Measurements from ENCODE around the gene DPYD.

The DPYD gene

DNA sequence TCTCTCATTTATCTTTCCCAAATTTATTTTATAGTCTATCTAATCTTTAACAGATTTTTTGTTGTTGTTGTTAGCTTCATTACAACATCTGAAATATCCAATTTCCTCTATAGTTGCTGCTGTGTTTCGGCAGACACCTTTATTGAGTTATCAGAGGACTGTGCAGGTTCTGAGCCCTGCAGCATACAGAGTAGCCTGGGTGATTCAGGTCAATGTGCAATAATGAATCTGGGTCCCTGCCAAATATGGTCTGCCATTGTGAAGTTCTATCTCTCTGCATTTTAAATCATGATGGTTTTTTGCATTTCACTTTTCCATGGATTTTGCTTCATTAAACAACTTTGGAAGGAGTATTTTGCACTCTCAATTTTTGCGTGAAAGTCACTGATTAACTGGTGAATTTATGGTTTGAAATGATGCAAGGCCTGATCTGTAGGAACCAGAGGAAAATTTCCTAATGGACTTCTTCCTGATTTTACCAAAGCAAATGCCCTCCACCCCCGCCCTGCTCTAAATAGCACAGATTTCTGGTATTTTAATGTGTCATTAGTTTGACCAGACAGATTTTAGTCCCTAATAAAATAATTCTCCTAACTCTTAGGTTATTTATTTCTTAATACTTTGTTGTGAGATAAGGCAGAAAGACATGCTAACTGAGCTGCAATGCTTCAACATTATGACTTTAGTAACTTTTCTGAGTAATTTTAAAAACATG lies 797.0 kb downstream of the DPYD start:
- DNase-seq: peak; percentile 67 to 69

GRCh38 chr1:97120806-97121205 lies 800.0 kb downstream of the DPYD start:
- no peak for DNase-seq

DNA sequence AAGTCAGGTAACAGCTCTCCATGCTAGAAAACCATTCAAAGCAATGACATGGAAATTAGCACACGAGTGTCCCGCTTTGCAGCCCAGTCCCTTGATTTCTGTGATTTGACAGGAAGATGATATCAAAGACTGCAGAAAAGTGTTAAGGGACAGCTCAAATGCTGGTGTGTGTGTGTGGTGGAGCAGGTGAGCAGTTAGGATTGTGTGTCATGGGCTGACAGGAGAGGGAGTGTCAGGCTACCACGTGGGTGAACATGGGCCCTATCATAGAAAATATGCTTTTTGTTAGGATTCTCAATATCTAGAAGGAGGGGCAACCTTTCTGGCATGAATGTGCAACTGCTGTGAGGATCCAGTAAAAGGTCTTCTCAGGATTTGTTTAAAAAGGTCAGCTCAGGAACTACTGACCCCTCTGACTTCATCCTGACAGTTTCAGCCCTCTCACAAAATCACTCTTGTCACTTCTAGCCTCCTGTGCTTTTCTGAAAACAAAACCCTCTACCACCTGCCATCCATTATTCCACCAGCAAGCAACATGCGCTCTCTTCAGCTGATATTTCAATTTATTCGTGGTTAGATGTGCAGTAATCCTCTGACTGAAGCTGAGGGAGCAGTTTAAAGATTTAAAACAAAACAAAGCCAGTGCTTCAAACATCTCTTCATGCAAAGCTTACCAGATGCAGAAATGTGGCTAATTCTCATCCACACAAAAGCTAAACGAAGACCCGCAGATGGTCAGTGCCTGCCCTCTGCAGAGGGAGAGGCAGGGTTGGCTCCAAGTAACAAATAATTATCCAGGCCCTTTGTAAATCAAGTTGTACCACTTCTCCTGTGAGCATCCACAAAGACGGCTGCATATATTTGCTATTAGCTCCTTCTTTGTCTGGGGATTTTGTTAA lies 801.3 kb downstream of the DPYD start:
- DNase-seq: no peak

- no peak for DNase-seq
These were observed 806.0 kb downstream of the DPYD start for GRCh38 chr1:97114842-97115241.

GRCh38 chr1:97112442-97112841 lies 808.4 kb downstream of the DPYD start:
- DNase-seq: no peak

GRCh38 chr1:97108179-97108578 lies 812.7 kb downstream of the DPYD start:
- DNase-seq: no peak

DNA sequence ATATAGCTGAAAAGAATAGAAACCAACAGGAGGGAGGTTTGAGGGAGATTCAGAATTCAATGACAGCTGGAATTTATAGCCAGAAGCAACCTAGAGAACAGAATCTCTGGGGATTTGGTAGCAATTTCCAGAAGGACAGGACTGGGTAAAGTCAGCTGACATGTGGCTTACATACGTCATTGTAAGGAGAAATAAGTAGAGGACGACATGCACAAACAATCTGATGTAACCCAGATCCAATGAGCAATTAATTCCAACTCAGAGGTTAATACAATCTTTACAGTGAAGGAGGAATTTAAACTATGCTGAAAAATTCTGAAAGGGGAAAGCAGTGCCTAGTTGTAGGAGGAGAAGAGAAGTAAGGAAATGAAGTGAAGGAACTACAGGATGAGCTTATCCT lies 815.3 kb downstream of the DPYD start:
- DNase-seq: no peak

DNA sequence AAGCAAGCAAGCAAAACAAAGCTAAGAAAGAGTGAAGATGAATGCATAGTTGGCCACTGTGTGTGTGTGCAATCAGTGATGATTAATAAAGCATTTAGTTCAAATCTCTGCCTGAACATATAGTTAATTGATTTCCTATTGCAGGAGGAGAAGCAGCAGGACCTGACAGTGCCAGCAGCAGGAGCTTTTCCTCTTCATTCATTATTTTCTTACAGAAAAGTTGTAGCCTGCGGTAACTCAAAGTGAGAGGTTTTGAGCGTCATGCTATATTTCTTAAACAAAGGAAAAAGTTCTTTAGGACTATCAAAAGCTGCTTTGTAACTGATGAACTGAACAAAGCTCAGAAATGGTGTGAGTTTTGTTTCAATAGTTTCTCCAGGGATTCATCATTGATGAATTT lies 819.3 kb downstream of the DPYD start:
- no peak for DNase-seq

DNA sequence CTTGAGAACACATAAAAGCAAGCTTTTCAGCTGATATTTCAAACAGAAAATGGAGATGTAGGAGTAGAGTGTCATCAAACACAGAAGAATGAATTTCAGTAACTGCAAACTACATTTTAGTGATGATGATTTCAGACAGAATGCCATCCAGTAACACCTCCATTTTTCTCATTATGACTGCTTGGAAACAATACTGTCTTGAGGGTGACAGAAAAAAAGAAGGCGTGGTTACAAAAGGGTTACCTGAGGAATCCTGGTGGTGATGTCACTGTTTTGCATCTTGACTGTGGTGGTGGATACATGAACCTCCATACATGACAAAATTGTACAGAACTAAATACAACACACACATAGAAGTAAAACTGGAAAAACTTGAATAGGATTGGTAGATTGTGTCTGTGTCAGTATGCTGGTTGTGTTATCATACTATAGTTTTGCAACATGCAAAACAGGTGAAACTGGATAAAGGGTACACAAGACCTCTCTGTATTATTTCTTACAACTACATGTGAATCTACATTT lies 823.4 kb downstream of the DPYD start:
- no peak for DNase-seq

DNA sequence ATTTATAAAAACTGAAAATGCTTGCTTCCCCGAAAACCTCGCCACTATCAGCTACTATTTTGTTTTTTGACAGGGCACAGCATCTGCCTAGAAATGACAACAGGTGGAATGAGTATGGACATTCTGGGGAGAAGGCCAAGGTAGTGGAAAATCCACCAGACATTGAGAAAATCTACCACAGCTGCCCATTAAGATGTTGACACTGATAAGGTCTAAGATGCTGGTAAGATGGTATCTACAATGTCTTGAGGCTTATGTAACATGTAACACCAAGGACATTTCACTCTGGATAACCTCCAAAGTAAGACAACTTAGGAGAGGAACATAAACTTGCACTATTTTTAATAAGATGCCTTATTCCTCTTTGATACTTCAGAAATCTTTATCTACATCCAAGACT lies 825.1 kb downstream of the DPYD start:
- no peak for DNase-seq

DNA sequence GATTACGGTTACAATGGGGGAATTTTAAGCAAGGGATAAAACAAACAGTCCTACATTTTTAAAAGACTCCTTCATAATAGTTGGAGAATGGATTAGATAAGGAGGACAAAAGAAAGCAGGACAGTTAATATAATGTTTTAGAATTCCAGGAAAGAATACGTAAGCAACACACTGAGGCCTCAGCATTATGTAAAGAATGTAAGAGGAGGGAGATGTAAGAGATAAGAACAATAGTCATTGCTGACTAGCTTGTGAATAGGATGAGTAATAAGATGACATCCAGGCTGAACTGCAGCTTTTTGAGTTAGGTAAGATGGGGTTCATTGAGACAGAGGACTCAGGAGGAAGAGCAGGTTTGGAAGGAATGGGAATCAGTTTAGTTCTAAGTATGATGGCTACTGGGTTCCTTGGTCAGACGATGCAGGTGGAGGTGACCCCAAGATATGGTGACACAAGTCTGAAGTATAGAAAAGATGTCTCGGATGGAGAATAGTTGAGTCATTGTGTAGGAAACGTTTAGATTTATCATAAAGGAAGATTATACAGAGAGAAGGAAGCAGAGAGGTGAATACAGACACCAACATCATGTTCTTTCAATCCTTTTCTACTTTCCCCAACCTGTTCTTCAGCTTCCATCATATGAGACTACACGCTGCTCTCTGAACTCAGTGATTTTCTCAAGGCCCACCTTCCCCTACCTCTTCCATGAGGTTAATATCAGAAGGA lies 826.4 kb downstream of the DPYD start:
- no peak for DNase-seq

DNA sequence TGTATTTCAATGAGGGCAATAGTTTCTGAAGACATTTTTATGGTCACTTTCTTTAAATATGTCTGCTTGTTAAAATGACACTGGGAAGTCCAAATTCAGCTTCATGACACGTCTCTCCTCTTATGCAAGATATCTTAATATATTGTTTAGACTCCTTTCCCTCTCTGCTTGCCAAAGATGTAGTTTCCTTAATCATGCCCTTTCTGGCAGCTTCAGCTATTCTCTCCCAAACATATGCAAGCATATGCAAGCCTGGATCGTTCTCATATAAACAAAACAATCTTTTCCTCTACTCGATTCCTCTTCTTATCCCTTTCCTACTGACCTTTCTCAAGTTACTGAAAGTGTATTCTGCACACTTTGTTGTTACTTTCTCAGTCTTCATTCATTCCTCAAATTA lies 827.1 kb downstream of the DPYD start:
- no peak for DNase-seq

DNA sequence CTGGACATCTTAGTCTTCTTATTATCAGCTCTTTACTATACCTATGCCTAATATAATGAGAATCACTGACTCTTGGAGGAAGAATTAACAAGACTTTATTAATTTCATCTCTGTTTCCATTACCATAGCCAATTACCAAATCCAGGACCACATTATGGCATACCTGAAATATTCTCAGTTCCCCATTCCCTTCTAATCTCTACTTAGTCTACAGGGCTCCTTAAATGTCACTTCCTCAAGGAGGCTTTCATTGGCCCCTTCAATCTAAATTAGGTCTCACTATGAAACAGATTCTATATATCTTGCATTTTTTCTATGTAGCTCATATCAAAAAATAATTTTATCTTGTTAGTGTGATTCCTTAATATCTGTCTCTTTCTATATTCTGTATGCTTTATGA lies 828.0 kb downstream of the DPYD start:
- DNase-seq: no peak

- no peak for DNase-seq
These were observed 829.2 kb downstream of the DPYD start for GRCh38 chr1:97091679-97092078.

GRCh38 chr1:97091263-97091662 lies 829.6 kb downstream of the DPYD start:
- DNase-seq: no peak

DNA sequence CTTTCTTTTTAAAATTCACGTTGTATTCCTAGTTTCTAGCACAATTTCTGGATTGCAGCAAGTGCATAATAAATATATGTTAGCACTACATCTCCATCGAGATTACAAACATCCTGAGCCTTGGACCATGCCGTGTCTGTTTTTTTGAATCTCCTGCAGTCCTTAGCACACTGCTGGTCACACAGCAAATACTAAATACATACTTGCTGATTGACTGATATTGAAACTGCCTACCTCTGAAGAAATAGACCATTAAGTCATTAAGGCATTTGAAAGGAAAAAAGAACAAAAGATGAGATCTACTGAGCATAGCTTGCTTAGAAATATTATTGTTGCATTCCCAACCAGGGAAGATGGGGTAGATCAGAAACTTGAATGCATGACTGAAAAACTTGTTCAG lies 830.1 kb downstream of the DPYD start:
- no peak for DNase-seq

GRCh38 chr1:97089173-97089572 lies 831.7 kb downstream of the DPYD start:
- no peak for DNase-seq

DNA sequence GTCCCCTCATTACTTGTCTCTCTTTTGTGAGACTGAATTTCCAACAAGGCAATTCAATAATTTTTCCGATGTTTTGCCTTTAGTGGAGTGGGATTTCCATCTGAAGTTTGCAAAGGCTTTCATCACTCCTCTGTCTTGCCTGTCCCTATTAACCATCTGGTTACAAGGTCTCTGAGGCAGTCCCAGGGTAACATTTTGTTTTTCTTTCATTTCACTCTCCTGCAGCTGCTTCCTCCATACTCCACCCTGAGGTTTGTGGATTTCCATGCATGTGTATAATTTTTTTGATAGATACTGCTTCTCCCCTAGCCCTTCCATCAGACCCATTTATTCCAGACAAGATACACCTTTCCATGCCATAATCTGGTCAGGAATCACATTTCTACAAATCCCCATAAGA lies 832.4 kb downstream of the DPYD start:
- no peak for DNase-seq

GRCh38 chr1:97084546-97084945 lies 836.3 kb downstream of the DPYD start:
- DNase-seq: no peak

DNA sequence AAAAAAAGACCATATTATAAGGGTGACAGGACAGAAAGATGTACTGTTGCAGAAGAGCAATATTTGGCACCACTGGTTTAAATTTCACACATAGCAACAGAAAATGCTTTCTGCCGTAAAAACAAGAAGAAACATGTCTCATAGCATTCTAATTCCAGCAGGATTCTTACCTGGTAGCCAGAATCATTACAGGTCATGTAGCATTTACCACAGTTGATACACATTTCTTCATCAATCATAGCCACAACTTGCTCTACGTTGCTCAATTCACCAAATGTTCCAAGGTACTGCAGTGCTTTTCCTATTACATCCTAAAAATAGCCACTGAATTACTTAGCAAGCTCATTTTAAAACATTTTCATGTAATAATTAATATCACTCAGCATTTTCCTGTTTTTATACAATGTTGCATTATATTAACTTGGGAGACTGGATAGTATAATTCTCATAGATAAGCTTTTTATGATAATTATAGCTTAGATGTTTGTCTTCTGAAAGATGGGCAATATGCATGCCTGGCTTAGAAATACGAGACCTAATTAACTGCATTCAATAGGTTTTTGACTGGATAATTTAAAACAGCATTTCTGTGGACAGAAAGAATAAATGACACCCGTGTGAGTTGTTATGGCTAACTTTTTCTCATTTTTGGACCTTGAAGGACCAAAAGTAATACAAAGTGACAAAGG lies 838.5 kb downstream of the DPYD start:
- DNase-seq: no peak

GRCh38 chr1:97078872-97079271 lies 842.0 kb downstream of the DPYD start:
- DNase-seq: no peak

DNA sequence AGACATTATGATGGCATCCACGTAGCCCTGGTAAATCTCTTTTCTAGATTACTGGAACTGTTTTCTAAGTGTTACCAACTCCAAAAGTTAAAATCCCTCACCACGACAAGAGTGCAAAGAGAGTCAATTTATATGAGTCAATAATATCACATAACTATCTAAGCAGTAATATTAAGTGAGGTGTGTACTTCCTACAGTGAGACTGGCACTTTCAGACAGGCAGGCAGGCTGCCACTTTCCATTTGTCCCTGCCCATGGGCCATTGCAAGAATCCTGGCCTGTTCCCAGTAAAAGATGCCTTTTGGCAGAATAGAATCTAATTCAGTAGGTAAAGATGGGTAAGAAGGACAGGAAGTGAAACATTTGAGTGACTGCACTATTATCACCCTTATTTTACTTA lies 843.6 kb downstream of the DPYD start:
- DNase-seq: no peak

GRCh38 chr1:97074771-97075170 lies 846.1 kb downstream of the DPYD start:
- no peak for DNase-seq

All from inflammatory macrophage treated with lipopolysaccharide for 1 hour (primary cell).